Spleen (tissue), 7 donors: ENCODE measurements around the gene RAB43.

ENCODE experiments used
- POLR2A ChIP-seq, 3 donors: fragments of 450-650 bp; IDR thresholded peaks; one replicate each; pipeline ENCODE4 v1.5.1; 2017; ENCODE audit warnings: antibody characterized with exemption in 3 of 3, mild to moderate bottlenecking in 1 of 3
- TF ChIP-seq, protein P1 (sequence below), 11 experiments: fragments of 200-600 bp in 7 of 11; fragments of 450-650 bp in 4 of 11; sonication (generic) in 4 of 11; IDR thresholded peaks in 8 of 11; conservative IDR thresholded peaks in 3 of 11; 1 replicate in 7 of 11; 2 replicates in 4 of 11; pipeline versions ENCODE4 v1.4.0 to v1.8.0; 2016 to 2021; ENCODE audit warnings: antibody characterized with exemption in 11 of 11, inconsistent platforms in 4 of 11, mild to moderate bottlenecking in 1 of 11
- donor health status: DM: no; HTN: no; CAD: no; lungs with moderate emphysema.
- donor health status: DM: no; HTN: no; CAD: no.
- donor health status: DM: no; HTN: no; CAD: no.

DNA sequence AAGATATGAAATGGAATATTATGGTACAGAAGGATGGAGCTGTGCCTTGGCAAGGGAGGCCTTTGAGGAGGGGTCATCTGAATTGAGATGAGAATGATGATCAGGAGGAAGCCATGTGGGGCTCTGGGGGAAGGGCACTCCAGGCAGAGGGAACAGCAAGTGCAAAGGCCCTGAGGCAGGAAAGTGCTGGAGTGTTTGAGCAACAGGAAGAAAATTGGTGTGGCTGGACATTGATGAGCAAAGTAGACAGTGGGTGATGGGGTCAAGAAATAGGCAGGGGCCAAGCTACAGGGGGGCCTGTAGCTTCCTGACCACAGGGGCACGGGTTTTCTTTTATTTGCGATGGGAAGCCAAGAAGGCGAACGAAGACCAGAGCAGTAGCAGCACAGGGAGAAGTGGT is 64.4 kb downstream of the RAB43 start:
- no peak for TF ChIP-seq POLR2A (IDR thresholded peaks at IDR 0.05)
- TF ChIP-seq, protein P1, sequence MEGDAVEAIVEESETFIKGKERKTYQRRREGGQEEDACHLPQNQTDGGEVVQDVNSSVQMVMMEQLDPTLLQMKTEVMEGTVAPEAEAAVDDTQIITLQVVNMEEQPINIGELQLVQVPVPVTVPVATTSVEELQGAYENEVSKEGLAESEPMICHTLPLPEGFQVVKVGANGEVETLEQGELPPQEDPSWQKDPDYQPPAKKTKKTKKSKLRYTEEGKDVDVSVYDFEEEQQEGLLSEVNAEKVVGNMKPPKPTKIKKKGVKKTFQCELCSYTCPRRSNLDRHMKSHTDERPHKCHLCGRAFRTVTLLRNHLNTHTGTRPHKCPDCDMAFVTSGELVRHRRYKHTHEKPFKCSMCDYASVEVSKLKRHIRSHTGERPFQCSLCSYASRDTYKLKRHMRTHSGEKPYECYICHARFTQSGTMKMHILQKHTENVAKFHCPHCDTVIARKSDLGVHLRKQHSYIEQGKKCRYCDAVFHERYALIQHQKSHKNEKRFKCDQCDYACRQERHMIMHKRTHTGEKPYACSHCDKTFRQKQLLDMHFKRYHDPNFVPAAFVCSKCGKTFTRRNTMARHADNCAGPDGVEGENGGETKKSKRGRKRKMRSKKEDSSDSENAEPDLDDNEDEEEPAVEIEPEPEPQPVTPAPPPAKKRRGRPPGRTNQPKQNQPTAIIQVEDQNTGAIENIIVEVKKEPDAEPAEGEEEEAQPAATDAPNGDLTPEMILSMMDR (IDR thresholded peaks at IDR 0.05 in 8 of 11, conservative IDR thresholded peaks at IDR 0.05 in 3 of 11), result no peak
